Measurements from ENCODE around the gene HDGFL2.

HDGFL2 gene

GRCh38 chr19:4471403-4472173 lies 509 bp upstream of the HDGFL2 start:
- peak; percentile 99 to 100 for DNase-seq

- no peak for DNase-seq
Measured at GRCh38 chr19:4473011-4473762, 1.1 kb downstream of the HDGFL2 start.

- no peak for DNase-seq
Measured at GRCh38 chr19:4473763-4474513, 1.8 kb downstream of the HDGFL2 start.

GRCh38 chr19:4474514-4475022 lies 2.5 kb downstream of the HDGFL2 start:
- peak in 1 of 2 experiments; percentile 21 for DNase-seq

GRCh38 chr19:4477034-4477801 lies 5.1 kb downstream of the HDGFL2 start:
- no peak for DNase-seq

- DNase-seq, result no peak
Measured at GRCh38 chr19:4482721-4483364, 10.7 kb downstream of the HDGFL2 start.

GRCh38 chr19:4483385-4483784 lies 11.3 kb downstream of the HDGFL2 start:
- no peak for DNase-seq

- no peak for DNase-seq
Measured at GRCh38 chr19:4487572-4487971, 15.5 kb downstream of the HDGFL2 start.

GRCh38 chr19:4488496-4488895 lies 16.4 kb downstream of the HDGFL2 start:
- DNase-seq, result no peak

GRCh38 chr19:4491446-4491845 lies 19.3 kb downstream of the HDGFL2 start:
- DNase-seq, result no peak

GRCh38 chr19:4492337-4493103 lies 20.4 kb downstream of the HDGFL2 start:
- DNase-seq, result no peak

- DNase-seq, result no peak
Measured at GRCh38 chr19:4493104-4493928, 21.2 kb downstream of the HDGFL2 start.

GRCh38 chr19:4493929-4494690 lies 22.0 kb downstream of the HDGFL2 start:
- DNase-seq, result no peak

GRCh38 chr19:4494691-4495064 lies 22.6 kb downstream of the HDGFL2 start:
- DNase-seq, result no peak

- DNase-seq, result no peak
Measured at GRCh38 chr19:4495471-4495870, 23.4 kb downstream of the HDGFL2 start.

GRCh38 chr19:4496304-4496703 lies 24.2 kb downstream of the HDGFL2 start:
- no peak for DNase-seq

GRCh38 chr19:4497770-4498389 lies 25.8 kb downstream of the HDGFL2 start:
- DNase-seq, result no peak

GRCh38 chr19:4498694-4499093 lies 26.6 kb downstream of the HDGFL2 start:
- DNase-seq, result no peak

GRCh38 chr19:4499318-4499717 lies 27.2 kb downstream of the HDGFL2 start:
- no peak for DNase-seq

All from SW 1271 (cell line).